ENCODE measurements around the gene KLHL29. TPM values are rescaled to one million over a fixed set of nuclear protein-coding genes. Genes with fewer than 3 reads are reported as not detected.

The KLHL29 gene
- total and polyA plus RNA-seq, 10 of the 15 experiments (the other 5 are each of a cell fraction or from before 2014, with no cell fraction given), result 1.4 to 19.5 (median 6.1) TPM

GRCh38 chr2:23523373-23524260 is 138.6 kb downstream of the KLHL29 start (continued):
- TF ChIP-seq PKNOX1 (IDR thresholded peaks at IDR 0.05) (no peak), MYB (IDR thresholded peaks at IDR 0.05; ENCODE audit: borderline replicate concordance, low read depth, low read length) (no peak), PML (IDR thresholded peaks at IDR 0.05; ENCODE audit: low read length) (no peak), SMC3 (IDR thresholded peaks at IDR 0.05; ENCODE audit: borderline replicate concordance, low read length) (no peak), BMI1 (IDR thresholded peaks at IDR 0.05; ENCODE audit: borderline replicate concordance) (no peak), ZBTB40 (IDR thresholded peaks at IDR 0.05; ENCODE audit: borderline replicate concordance) (no peak), ESRRA (IDR thresholded peaks at IDR 0.05; ENCODE audit: low read length) (no peak), E2F4 (IDR thresholded peaks at IDR 0.05; ENCODE audit: low read depth, low read length) (no peak), LARP7 (IDR thresholded peaks at IDR 0.05) (no peak)
- TF ChIP-seq, protein P1, sequence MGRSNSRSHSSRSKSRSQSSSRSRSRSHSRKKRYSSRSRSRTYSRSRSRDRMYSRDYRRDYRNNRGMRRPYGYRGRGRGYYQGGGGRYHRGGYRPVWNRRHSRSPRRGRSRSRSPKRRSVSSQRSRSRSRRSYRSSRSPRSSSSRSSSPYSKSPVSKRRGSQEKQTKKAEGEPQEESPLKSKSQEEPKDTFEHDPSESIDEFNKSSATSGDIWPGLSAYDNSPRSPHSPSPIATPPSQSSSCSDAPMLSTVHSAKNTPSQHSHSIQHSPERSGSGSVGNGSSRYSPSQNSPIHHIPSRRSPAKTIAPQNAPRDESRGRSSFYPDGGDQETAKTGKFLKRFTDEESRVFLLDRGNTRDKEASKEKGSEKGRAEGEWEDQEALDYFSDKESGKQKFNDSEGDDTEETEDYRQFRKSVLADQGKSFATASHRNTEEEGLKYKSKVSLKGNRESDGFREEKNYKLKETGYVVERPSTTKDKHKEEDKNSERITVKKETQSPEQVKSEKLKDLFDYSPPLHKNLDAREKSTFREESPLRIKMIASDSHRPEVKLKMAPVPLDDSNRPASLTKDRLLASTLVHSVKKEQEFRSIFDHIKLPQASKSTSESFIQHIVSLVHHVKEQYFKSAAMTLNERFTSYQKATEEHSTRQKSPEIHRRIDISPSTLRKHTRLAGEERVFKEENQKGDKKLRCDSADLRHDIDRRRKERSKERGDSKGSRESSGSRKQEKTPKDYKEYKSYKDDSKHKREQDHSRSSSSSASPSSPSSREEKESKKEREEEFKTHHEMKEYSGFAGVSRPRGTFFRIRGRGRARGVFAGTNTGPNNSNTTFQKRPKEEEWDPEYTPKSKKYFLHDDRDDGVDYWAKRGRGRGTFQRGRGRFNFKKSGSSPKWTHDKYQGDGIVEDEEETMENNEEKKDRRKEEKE (IDR thresholded peaks at IDR 0.05), result no peak
